CD4-positive, alpha-beta T cell treated with Interleukin-15 for 1 hour (primary cell): ENCODE measurements around the gene USP49.
"Not testable (repeated sequence)": the region's sequence is repeated elsewhere in the genome, so short reads cannot be mapped to it uniquely, and the experiment has no call there.

Experiments
- DNase-seq: peaks from one replicate; pipeline ENCODE4 v3.0.0-alpha.2; 2020

Gene USP49

GRCh38 chr6:41895300-41896233 is at the start of gene USP49:
USP49 (minus strand) TSS chr6:41895375; CDS start chr6:41806983, 88,392 bp downstream.
- DNase-seq, result peak; percentile 87

- DNase-seq, result no peak
These were observed 48.3 kb upstream of the USP49 start for GRCh38 chr6:41943456-41943855.

DNA sequence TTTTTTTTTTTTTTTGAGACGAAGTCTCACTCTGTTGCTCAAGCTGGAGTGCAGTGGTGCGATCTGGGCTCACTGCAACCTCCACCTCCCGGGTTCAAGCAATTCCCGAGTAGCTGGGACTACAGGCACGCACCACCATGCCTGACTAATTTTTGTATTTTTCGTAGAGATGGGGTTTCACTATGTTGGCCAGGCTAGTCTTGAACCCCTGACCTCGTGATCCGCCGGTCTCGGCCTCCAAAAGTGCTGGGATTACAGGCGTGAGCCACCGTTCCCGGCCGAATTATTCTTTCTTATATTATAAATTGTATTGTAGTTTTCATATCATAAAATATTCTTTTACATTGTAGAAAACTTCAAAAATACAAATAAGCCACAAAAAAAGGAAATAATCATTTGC is 47.7 kb upstream of the USP49 start:
- not testable (repeated sequence) for DNase-seq

- DNase-seq, result peak; percentile 22
These were observed 47.1 kb upstream of the USP49 start for GRCh38 chr6:41942067-41942851.

DNA sequence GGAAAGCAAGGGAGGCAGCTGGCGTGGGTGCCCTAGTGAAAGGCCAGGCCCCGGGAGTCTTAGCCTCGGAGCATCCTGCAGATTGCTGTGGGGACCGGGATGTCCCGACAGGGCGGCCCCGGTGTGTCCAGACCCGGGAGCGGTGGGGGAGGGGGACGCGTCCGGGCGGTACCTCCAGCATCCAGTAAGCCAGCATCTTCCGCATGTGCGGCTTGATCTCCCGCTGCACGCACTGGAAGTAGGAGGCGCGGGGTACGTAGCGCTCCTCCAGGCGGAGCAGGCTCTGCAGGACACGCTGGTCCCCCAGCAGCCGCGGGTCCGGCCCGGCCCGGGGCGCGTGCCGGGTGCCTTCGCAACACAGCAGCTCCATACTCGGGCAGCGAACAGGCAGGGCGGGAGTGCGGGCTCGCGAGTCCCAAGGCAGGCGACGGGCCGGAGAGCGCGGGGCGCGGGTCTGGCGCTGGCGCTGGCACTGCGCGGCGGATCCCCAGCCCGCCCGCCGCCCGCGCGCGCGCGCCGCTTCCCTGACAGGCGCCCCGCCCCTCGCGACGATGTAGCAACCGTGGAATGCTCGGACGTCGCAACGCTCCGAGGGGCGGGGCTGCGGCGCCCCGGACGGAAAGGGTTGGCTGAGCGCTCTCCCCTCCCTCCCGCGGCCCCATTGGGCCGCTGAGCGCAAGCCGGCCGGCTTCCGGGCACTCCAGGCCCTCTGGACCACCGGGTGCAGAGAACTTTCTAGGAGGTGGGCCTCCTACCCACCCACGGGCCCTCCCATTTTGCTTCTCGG is 46.3 kb upstream of the USP49 start, which contains the start of gene CCND3:
Gene CCND3, minus strand, starts transcription at position 529 of the 787 bp plus-strand sequence. Its CDS starts 159 bp downstream, at position 370.
- DNase-seq, result peak; percentile 83

- peak; percentile 36 for DNase-seq
These were observed 45.6 kb upstream of the USP49 start for GRCh38 chr6:41940759-41941279.

DNA sequence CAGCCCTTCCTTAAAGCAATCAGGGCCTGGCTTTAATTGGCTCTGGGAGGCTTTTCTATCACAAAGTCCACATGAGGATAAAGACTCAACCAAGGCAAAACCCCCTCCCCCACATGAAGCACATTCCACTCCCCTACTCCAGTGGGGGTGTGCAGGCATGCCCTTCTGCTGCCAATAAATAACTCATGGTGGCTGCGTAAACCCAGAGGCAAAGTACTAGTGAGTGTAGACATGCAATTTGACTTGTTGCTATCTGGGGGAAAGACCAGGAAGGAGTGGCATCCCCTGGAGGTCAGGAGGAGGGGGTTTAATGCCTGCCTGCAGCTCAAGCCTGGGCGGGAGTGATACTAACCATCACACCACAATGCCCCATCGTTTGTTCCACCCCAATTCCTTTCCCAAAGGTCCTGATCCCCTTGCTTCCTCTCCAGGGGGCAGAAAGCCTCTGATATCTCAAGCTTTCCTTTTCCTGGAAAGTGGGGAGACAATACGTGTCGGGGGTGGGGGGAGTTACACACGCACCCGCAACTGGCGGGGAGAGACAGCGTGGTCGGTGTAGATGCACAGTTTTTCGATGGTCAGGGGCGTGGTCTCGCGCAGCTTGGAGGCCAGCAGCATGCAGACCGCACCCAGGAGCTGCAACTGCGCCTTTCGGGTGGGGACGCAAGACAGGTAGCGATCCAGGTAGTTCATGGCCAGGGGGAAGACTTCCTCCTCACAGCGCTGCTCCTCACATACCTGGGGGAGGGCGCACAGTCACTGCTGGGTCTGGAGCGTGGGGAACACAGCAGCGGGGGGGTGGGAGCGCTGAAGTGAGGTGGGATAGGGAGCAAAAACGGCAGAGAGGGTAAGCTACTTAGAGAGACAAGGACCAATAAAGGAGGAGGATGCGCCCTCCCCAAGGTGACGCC is 44.9 kb upstream of the USP49 start:
- DNase-seq, result no peak

DNA sequence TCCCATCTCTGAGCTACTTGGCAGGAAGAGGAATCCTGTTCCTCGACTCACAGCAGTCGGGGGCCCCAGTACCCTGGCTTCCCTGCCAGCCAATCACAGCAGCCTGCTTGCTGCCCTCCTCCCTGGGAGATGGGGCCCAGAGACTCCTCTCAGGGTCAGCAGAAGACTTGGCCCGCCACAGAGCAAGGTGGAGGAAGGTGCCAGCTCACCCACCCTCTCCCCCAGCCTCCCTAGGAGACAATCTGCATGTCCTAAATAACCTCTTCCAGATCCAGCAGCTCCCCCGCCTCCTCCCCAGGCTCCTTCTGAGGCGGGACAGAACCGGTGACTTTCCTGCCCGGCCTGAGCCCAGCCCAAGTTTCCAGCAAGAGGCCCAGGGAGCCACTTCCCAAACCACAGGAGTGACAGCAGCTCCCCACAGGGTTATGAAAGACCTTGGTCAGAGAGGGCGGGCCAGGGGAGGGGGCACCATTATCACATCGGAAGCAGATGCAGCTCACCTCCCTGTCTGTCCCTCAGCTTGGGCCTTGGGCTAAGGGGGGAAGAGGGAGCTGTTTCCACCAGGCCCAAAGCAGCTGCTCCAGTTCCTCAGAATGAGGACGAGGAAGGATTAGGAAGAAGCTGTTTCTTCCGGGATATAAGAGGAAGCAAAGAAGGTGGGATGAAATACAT is 44.1 kb upstream of the USP49 start:
- DNase-seq, result peak; percentile 50

GRCh38 chr6:41938590-41939175 is 43.5 kb upstream of the USP49 start:
- no peak for DNase-seq

DNA sequence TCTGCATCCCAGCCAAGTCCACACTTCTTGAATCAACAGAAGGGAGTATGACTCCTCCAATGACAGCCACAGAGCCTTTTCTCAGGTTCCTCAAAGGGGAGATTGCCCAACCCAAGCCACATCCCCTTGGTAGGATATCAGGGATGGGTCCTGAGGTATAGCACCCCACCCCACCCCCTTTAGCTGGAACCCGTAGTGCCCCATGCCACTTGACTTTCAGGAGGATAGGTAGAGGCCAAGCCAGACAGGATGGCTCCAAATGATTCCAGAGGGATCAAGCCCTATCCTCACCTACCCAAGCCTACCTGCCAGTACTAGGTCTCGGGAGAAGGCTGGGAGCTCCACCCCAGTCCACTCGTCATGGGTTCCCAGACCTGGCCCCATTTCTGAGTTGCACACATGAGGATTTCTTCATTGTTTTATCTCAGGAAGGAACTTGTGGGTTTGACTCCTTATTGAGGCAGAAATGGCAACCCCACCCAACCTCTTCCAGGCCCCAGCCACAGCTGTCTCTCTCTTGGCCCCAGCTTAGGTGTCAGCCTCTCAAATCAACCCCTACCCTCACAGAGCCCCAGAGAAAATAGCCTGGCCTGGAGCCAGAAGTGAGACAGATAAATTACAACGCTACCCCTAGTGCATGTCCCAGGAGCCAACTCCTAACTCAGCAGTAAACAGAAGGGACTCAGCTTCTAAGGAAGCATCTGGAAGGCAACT is 42.8 kb upstream of the USP49 start:
- peak; percentile 58 for DNase-seq

- DNase-seq, result no peak
These were observed 42.3 kb upstream of the USP49 start for GRCh38 chr6:41937472-41937860.

- DNase-seq, result peak; percentile 91
These were observed 41.1 kb upstream of the USP49 start for GRCh38 chr6:41936073-41936837.

- DNase-seq, result no peak
These were observed 40.5 kb upstream of the USP49 start for GRCh38 chr6:41935685-41936072.

- no peak for DNase-seq
These were observed 40.0 kb upstream of the USP49 start for GRCh38 chr6:41935193-41935574.

DNA sequence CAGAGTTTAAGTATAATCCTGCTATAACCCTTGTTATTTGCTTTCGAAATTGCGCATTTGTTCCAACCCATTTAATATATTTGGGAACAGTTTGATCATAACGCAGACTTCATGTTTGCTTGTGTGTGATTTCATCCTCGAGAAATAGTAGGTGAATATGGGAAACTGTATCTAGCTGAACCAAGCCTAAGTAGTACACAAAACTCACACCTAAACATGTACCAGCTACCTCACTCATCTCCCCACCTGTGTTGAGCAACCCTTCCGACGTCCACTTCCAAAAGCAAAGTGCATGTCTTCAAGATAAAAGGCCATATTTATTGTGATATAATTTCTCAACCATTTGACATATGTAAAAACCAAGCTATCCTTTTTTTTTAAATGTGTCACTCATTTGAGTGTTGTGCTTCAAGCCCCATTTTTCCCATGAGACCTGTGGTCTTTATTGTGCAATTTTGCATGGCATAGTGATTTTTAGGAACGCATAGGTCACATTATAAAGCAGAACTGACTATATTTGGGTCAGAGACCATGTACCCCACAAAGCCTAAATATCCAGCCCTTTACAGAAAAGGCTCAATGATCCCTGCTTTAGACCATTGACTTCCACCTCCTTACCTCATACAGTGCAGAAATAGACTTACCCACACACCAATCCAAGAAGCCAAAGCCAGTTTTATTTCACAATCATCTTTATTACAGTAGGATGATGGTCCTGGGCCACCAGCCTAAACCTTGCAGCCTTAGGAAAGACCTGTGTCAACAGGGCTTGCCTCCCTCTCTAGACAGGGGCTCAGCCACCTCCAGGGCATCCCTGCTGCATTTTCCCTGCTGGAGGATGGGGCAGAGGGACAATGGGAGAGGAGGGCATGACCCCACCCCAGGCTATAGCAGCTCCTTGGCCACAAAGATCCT is 39.4 kb upstream of the USP49 start:
- no peak for DNase-seq

DNA sequence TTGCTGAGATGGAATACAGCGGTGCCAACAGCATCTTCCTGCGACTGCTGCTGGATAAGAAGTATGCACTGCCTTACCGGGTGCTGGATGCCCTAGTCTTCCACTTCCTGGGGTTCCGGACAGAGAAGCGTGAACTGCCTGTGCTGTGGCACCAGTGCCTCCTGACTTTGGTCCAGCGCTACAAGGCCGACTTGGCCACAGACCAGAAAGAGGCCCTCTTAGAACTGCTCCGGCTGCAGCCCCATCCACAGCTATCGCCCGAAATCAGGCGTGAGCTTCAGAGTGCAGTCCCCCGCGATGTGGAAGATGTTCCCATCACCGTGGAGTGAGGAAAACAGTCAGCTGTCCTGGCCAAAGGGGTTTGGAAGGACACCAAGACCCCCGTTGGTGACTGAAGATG is 37.2 kb upstream of the USP49 start:
- no peak for DNase-seq

- no peak for DNase-seq
These were observed 36.6 kb upstream of the USP49 start for GRCh38 chr6:41931792-41932191.

DNA sequence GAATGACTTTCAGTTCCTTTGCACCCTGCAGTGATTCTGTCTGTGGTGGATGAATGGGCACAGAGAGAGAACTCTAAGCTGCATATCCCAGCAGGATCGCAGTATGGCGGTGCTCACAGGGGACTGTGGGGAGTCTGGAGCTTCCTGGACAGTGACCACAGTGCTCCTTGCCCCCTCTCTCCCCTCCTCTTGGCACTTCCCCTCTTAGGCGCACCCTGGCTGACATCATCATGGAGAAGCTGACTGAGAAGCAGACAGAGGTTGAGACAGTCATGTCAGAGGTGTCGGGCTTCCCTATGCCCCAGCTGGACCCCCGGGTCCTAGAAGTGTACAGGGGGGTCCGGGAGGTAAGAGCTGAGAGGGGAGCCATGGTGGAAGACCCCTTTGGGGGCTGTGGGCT is 34.7 kb upstream of the USP49 start:
- no peak for DNase-seq
